HepG2 (cell line): ENCODE results near the gene RAB6A. TPM values are rescaled to one million over a fixed set of nuclear protein-coding genes. Genes with fewer than 3 reads are reported as not detected.

Experiments
- ARNT2 ChIP-seq: sonication (generic); formaldehyde crosslinking; IDR thresholded peaks from 2 replicates; pipeline ENCODE4 v1.8.0; 2022; ENCODE audit warnings: mild to moderate bottlenecking, low read depth, missing genetic modification reagents, moderate library complexity
- ATRX ChIP-seq: sonication (generic); formaldehyde crosslinking; IDR thresholded peaks from 2 replicates; pipeline ENCODE4 v1.4.0; 2020; ENCODE audit warnings: missing genetic modification reagents, borderline replicate concordance
- BCL3 ChIP-seq: sonication (generic); formaldehyde crosslinking; IDR thresholded peaks from 2 replicates; pipeline ENCODE4 v1.5.1; 2020; ENCODE audit warnings: mild to moderate bottlenecking, missing genetic modification reagents, moderate library complexity
- FOSL2 ChIP-seq: sonication (generic); formaldehyde crosslinking; IDR thresholded peaks from 2 replicates; pipeline ENCODE4 v1.4.0; 2020; ENCODE audit warnings: missing genetic modification reagents
- FOXC1 ChIP-seq: sonication (generic); formaldehyde crosslinking; IDR thresholded peaks from 2 replicates; pipeline ENCODE4 v1.8.0; 2022; ENCODE audit warnings: mild to moderate bottlenecking, missing genetic modification reagents, borderline replicate concordance
- GMEB1 ChIP-seq: sonication (generic); formaldehyde crosslinking; IDR thresholded peaks from 2 replicates; pipeline ENCODE4 v1.5.1; 2020; ENCODE audit warnings: missing genetic modification reagents, mild to moderate bottlenecking, borderline replicate concordance
- MLXIP ChIP-seq: sonication (generic); formaldehyde crosslinking; IDR thresholded peaks from 2 replicates; pipeline ENCODE4 v1.9.0; 2021; ENCODE audit warnings: missing genetic modification reagents, borderline replicate concordance
- MTF1 ChIP-seq: sonication (generic); formaldehyde crosslinking; IDR thresholded peaks from 2 replicates; pipeline ENCODE4 v1.5.0; 2020; ENCODE audit warnings: missing genetic modification reagents
- MYC ChIP-seq: sonication (generic); formaldehyde crosslinking; IDR thresholded peaks from 2 replicates; pipeline ENCODE4 v1.9.0; 2021; ENCODE audit warnings: missing genetic modification reagents, borderline replicate concordance
- NCOA5 ChIP-seq: sonication (generic); formaldehyde crosslinking; IDR thresholded peaks from 2 replicates; pipeline ENCODE4 v1.4.0; 2020; ENCODE audit warnings: missing genetic modification reagents
- PRDM15 ChIP-seq: sonication (generic); formaldehyde crosslinking; IDR thresholded peaks from 2 replicates; pipeline ENCODE4 v1.4.0; 2020; ENCODE audit warnings: missing genetic modification reagents
- PRPF4 ChIP-seq: fragments of 200-400 bp; formaldehyde crosslinking; IDR thresholded peaks from 2 replicates; pipeline ENCODE4 v1.6.1; 2016; ENCODE audit warnings: low read length, low read depth; ENCODE audit not compliant: poor library complexity, severe bottlenecking
- RBAK ChIP-seq: sonication (generic); formaldehyde crosslinking; IDR thresholded peaks from 2 replicates; pipeline ENCODE4 v1.5.1; 2020; ENCODE audit warnings: mild to moderate bottlenecking, missing genetic modification reagents
- SIN3B ChIP-seq: fragments of 150-350 bp; IDR thresholded peaks from 2 replicates; pipeline ENCODE4 v1.6.1; 2014; ENCODE audit warnings: low read length
- ZFP36L2 ChIP-seq: sonication (generic); formaldehyde crosslinking; IDR thresholded peaks from 2 replicates; pipeline ENCODE4 v1.4.0; 2020; ENCODE audit warnings: missing genetic modification reagents
- ZFP37 ChIP-seq: sonication (generic); formaldehyde crosslinking; IDR thresholded peaks from 2 replicates; pipeline ENCODE4 v1.4.0; 2020; ENCODE audit warnings: missing genetic modification reagents, borderline replicate concordance
- ZNF253 ChIP-seq: sonication (generic); formaldehyde crosslinking; IDR thresholded peaks from 2 replicates; pipeline ENCODE4 v1.8.0; 2022; ENCODE audit warnings: mild to moderate bottlenecking, missing genetic modification reagents, borderline replicate concordance
- ZNF30 ChIP-seq: sonication (generic); formaldehyde crosslinking; IDR thresholded peaks from 2 replicates; pipeline ENCODE4 v1.5.0; 2020; ENCODE audit warnings: mild to moderate bottlenecking, missing genetic modification reagents
- ZNF619 ChIP-seq: sonication (generic); formaldehyde crosslinking; IDR thresholded peaks from 2 replicates; pipeline ENCODE4 v1.4.0; 2020; ENCODE audit warnings: mild to moderate bottlenecking, missing genetic modification reagents
- ZNF766 ChIP-seq: sonication (generic); formaldehyde crosslinking; IDR thresholded peaks from 2 replicates; pipeline ENCODE4 v1.5.0; 2020; ENCODE audit warnings: missing genetic modification reagents, borderline replicate concordance
- polyA plus RNA-seq, 8 experiments: library from polyadenylated mRNA; depleted of rRNA in 3 of 8; stranded (reverse) in 7 of 8; unstranded in 1 of 8; fragments of >200 nt; fragmentation: Illumina TruSeq in 4 of 8; extraction: Trizol in 4 of 8; gene quantifications; 2 replicates each; pipeline versions ENCODE4 v1.2.1 to v1.2.3, GENCODE V29; 2011 to 2016; ENCODE audit warnings: low read depth in 4 of 8, missing spikeins in 1 of 8, mixed read lengths in 1 of 8; ENCODE audit not compliant: insufficient read depth in 1 of 8
- total RNA-seq, 5 experiments: library from RNA; depleted of rRNA; stranded (reverse); fragments of >200 nt; fragmentation: Illumina TruSeq; extraction: Trizol; gene quantifications; 2 replicates each; pipeline ENCODE4 v1.2.3, GENCODE V29; 2016; ENCODE audit warnings: low read depth in 1 of 5

The RAB6A gene
- total and polyA plus RNA-seq, 2 of the 13 experiments (the other 11 are each of a cell fraction or from before 2014, with no cell fraction given), result 74.3 to 121 TPM

GRCh38 chr11:73779084-73779902 lies 18.4 kb upstream of the RAB6A start (continued):
- TF ChIP-seq MLXIP (CRISPR knock-in tag) (peak; percentile 50; the same call in 1 of the 2 replicates), FOSL2 (CRISPR knock-in tag) (peak; percentile 98), MYC (peak; percentile 98), ZFP37 (CRISPR knock-in tag) (no peak), ZNF30 (no peak), ATRX (CRISPR knock-in tag) (no peak), FOXC1 (CRISPR knock-in tag) (peak; percentile 69), SIN3B (no peak), ZNF619 (CRISPR knock-in tag) (no peak), PRDM15 (CRISPR knock-in tag) (no peak), GMEB1 (CRISPR knock-in tag) (peak; percentile 94), ARNT2 (CRISPR knock-in tag) (no peak), NCOA5 (CRISPR knock-in tag) (no peak), ZNF766 (no peak), RBAK (no peak), ZFP36L2 (CRISPR knock-in tag) (0 out of 2 replicates have a peak, but pooled peaks have one; percentile 85), MTF1 (CRISPR knock-in tag) (no peak), BCL3 (peak; percentile 63; the same call in 1 of the 2 replicates), ZNF253 (no peak), PRPF4 (no peak)
